Sigmoid colon (tissue), 4 donors: Measurements from ENCODE around the gene PLA1A.

ENCODE experiments used
- POLR2A ChIP-seq, 2 donors: fragments of 450-650 bp; IDR thresholded peaks; one replicate each; pipeline ENCODE4 v1.6.1; 2016; ENCODE audit warnings: antibody characterized with exemption in 2 of 2, mild to moderate bottlenecking in 2 of 2, moderate library complexity in 2 of 2
- POLR2AphosphoS5 ChIP-seq, 4 donors: sonication (generic); formaldehyde crosslinking; IDR thresholded peaks; one replicate each; pipeline ENCODE4 v1.6.1; 2017; ENCODE audit warnings: antibody characterized with exemption in 4 of 4
- TF ChIP-seq, protein P1 (sequence below), 4 experiments: fragments of 450-650 bp in 3 of 4; fragments of 200-600 bp in 1 of 4; IDR thresholded peaks; one replicate each; pipeline ENCODE4 v1.5.1; 2016 to 2019; ENCODE audit warnings: antibody characterized with exemption in 4 of 4, mild to moderate bottlenecking in 3 of 4, moderate library complexity in 2 of 4

DNA sequence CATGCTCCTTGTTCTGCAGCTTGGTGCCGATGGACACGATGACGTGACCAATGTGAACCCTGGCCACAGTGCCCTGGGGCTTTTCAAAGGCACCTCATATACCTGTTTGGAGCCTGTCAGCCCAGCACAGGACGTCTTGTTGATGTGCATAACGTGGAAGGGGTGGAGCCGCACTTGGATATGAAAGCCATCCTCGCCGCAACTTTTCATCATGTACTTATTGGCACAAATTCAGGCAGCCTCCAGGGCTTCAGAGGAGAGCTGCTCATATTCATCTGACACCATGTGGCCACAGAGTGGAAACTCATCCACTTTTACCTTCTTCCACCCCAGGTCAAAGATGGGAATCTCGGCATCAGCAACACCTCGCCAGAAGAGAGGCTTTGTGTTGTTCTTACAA is 38.0 kb downstream of the PLA1A start:
- TF ChIP-seq, protein P1, sequence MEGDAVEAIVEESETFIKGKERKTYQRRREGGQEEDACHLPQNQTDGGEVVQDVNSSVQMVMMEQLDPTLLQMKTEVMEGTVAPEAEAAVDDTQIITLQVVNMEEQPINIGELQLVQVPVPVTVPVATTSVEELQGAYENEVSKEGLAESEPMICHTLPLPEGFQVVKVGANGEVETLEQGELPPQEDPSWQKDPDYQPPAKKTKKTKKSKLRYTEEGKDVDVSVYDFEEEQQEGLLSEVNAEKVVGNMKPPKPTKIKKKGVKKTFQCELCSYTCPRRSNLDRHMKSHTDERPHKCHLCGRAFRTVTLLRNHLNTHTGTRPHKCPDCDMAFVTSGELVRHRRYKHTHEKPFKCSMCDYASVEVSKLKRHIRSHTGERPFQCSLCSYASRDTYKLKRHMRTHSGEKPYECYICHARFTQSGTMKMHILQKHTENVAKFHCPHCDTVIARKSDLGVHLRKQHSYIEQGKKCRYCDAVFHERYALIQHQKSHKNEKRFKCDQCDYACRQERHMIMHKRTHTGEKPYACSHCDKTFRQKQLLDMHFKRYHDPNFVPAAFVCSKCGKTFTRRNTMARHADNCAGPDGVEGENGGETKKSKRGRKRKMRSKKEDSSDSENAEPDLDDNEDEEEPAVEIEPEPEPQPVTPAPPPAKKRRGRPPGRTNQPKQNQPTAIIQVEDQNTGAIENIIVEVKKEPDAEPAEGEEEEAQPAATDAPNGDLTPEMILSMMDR (IDR thresholded peaks at IDR 0.05), result no peak
- TF ChIP-seq POLR2A (IDR thresholded peaks at IDR 0.05) (no peak), POLR2AphosphoS5 (IDR thresholded peaks at IDR 0.05) (peak in 1 of 4 donors; percentile 4)
